SW 1271 (cell line): ENCODE data around the gene CEP55.
"Not testable (repeated sequence)": the region's sequence is repeated elsewhere in the genome, so short reads cannot be mapped to it uniquely, and the experiment has no call there.

ENCODE experiments used
- DNase-seq, 2 experiments: peaks; one replicate each; lab custom pipeline; 2025; lab: John Stamatoyannopoulos, UW

The CEP55 gene

DNA sequence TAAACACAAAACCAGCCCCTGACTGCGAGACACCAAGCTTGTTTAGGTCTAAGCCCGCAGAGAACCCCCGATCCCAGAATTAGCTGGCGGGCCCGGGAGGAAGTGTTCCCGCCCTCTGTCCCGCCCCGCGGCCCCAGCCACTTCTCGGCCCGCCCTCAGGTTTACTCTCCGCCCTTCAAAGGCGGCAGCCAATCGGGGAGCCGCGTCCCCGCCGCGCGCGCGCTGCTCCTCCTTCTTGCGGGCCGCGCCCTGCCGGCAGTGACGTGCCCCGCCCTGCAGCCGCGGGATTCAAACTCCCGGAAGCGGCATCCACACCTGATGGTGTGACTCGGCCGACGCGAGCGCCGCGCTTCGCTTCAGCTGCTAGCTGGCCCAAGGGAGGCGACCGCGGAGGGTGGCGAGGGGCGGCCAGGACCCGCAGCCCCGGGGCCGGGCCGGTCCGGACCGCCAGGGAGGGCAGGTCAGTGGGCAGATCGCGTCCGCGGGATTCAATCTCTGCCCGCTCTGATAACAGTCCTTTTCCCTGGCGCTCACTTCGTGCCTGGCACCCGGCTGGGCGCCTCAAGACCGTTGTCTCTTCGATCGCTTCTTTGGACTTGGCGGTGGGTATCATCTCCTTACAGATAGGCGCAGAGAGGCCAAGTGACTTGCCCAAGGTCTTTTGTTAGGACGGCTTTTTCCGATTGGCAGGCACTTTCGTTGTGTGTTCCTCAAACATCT, at the start of gene CEP55:
TSS of gene CEP55 (plus strand) at position 291 of the 720 bp plus-strand sequence. CDS start 3,440 bp downstream, outside the sequence.
- peak; percentile 64 to 87 for DNase-seq

DNA sequence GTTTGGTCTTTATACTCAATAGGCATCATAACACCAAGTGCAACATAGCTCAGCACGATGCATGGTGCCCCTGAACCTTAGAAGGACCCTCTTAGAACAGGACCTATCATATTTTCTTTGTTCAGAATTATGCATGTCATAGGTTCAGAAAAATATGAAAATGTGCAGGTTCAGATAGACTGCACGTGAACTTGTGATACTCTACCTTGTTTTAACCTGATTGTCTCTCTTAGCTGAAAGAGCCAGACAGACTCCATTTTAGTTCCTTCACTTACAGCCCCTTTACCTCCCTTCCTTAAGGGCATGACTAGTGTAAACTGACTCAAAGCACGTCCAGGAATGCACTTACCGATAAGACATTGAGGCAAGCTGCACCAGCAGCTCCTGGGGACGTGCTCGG, 49.4 kb upstream of the CEP55 start:
- DNase-seq, result no peak

DNA sequence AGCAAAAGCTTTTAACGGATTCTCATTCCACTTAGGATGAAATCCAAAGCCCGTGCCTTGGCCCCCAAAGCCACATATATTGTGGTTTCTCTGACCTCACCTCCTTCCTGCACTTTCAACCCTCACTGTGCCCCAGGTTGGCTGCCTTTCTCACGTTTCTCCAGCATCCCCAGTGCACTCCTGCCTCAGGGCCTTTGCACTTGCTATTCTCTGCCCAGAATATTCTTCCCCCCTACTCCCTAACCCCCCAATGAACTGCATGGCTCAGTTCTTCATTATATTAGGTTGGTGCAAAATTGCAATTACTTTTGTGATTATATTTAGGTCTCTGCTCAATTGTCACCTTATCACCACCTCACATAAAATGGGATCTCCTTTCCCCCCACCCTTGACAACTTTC, 48.4 kb upstream of the CEP55 start:
- DNase-seq, result no peak

DNA sequence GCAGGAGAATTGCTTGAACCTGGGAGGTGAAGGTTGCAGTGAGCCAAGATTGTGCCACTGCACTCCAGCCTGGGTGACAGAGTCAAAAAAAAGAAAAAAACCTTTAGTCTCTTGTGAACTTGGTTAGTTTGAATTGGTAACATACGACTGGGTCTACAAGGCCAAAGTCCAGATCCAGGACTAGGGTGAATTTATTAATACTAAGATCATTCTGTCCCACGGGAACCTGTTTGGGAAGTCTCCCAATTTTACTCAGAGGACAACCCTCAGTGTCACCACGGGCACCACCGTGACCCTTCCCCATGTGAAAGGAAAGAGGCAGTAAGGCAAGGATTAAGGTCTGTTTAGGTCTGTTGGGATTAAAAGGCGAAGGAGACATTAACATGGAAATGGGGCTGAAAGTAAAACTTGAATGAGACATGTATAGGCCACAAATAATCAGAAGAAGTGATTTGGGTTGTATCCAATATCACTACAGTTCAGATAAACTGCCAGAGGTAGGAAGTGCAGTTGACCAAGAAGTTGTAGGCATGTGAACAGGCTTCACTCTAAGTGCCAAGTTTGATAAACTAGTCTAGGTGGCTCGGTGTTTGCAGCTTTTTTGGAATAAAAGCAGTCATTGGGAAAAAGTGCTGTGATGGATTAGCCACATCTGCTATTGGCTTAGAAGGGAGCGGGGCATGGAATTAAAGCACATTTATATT, 45.0 kb upstream of the CEP55 start:
- DNase-seq, result no peak

DNA sequence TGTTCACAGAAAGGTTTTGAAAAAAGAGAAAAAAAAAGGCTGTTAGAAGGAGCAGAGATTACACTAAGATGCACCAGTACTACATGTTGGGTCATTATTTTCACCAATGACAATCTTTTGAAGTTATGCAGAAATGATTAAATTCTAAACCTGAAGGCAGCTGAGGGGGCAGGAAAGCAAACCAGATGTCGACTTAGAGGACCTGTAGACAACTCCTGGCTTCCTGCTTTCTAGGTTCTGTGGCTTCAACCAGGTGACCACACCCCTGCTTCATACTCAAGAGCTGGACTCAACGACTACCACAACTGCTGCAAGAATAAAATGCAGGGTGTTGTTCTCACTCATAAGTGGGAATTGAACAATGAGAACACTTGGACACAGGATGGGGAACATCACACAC, 44.3 kb upstream of the CEP55 start:
- no peak for DNase-seq

DNA sequence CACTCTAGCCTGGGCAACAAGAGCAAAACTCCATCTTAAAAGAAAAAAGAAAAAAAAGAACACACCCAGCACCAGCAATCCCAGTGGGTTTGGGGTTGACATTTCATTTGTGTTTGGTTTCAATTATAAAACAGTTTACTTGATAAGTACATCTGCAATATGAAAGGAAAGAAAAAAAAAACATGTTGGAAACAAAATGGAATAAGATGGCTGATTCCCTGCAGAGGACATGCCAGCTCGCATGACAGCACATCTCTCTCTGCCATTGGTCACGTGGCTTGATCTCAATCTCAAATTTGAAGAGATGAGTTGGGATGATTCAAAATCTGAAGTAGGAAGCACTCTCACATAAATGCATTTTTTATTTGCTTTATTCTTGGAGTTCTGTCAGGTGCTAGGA, 42.3 kb upstream of the CEP55 start:
- no peak for DNase-seq

DNA sequence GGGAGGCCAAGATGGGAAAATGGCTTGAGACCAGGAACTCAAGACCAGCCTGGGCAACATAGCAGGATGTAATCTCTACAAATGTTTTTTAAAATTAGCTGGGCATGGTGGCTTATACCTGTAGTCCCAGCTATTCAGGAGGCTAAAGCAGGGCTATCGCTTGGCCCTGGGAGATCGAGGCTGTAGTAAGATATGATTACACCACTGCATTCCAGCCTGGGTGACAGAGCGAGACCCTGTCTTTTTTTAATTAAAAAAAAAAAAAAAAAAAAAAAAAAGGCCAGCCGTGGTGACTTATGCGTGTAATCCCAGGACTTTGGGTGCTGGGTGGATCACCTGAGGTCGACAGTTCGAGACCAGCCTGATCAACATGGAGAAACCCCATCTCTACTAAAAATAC, 41.7 kb upstream of the CEP55 start:
- DNase-seq, result no peak

DNA sequence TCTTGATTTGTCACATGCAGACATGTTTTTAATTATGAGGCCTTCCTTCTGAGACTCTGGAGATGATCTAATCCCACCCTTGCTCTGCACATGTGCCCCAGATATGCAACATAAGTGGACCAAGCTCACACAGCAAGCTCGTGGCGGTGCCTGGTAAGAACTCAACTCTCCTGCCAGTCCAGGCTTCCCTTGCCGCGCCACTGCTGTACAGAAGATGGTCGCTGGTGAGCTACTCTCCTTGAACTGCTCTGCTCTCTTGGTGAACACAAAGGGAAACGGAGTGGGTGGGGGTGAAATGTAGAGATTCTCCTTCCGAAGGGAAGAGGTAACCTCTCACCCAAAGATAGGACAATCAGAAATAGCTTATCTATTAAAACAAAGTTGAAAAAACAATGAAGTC, 39.9 kb upstream of the CEP55 start:
- DNase-seq, result no peak

DNA sequence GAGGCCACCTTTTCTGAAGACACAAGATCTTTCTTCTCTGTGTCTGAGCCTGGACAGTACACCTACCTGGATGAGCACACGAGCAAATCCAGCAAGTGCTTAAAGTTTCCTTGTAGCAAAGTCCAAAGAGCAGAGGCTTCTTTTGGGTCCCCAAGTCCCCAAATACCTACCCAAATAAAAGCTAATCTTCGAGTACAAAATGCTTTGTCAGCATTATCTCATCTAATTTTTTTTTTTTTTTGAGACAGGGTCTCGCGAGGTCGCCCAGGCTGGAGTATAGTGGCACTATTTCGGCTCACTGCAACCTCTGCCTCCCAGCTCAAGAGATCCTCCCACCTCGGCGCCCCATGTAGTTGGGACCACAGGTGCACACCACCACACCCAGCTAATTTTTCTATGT, 38.9 kb upstream of the CEP55 start:
- no peak for DNase-seq

DNA sequence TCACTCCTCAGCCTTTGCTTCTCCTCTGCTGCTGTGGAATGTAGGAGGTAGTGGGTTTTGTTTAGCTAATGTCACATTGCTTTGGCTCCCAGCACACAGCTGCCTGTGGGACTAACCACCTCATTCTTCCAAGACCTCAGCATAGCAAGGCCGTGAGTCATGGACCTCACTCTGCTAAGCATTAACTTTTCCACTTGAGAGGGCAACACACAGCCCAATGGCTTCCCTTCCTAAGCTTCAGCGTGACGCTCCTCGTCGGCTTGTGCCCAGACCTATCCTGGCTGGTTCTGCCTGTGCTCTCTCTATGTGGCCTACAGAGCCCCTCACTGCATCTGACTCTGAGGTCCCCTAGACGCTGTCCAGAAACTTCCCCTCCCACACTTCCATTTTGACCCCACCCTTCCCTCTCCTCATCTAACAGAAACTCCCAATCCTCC, 37.6 kb upstream of the CEP55 start:
- DNase-seq, result peak; percentile 87 to 93

DNA sequence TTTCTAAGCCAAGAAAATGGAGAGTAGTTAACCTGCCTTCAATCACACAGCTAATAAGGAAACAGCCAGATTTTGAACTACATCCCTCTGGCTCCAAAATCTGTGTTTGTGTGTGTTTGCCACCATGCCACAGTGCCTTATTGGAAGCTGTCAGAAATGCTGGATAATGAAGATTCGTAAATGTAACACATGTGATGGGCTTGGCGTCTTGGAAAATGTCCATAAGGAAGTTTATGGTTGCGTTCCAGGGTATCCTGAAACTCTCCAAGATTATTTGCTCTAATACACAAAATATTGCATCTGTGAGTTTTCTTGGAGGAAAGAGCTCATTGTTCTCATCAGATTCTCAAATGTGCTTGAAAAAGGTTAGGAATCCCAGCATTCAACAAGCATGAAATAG, 36.9 kb upstream of the CEP55 start:
- DNase-seq, result no peak

DNA sequence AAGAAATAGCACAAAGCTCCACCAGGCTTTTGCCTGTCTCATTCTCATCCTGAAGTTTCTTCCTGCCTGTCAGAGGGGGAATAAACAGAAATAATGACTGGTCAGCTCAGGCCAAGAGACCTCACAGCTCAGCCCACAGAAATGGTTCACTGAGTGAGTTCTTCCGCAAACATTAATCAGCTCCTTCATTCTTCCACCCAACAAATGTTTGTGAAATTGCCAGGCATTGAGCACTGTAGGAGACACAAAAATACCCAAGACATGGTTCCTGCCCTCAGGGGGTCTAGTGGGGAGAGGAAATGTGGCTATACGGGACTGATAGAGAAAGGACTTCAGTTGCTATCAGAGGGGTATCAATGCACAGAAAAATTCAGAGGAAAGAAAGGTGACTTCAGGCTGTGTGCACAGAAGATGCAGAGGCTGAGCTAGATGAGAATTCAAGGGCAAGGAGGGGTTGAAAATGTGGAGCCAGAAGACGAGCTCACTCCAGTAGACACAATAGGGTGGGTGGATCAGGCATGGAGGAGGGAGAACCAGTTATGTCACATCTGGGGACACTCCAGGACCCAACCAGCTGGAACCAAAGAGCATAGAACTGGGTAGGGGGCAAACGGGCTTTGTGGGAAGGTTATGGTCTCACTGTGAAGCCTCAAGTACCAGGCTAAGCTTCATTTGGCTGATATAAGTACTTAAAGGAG, 35.2 kb upstream of the CEP55 start:
- DNase-seq, result no peak

DNA sequence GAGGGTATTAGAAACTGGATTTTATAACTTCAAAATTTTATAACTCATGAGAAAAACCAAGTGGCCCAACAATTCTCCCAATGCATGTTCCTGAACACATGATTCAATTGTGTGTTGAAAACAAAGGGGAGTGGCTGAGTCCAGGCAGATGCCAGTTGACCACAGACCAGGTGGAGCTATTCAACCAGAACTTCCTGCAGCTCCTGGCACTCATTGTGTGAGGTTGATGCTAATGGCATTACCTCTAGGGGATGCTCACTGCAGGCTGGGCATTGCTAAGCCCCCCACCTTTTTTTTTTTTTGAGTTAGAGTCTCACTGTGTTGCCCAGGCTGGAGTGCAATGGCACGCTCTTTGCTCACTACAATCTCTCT, 34.6 kb upstream of the CEP55 start:
- DNase-seq, result peak; percentile 27 to 62

DNA sequence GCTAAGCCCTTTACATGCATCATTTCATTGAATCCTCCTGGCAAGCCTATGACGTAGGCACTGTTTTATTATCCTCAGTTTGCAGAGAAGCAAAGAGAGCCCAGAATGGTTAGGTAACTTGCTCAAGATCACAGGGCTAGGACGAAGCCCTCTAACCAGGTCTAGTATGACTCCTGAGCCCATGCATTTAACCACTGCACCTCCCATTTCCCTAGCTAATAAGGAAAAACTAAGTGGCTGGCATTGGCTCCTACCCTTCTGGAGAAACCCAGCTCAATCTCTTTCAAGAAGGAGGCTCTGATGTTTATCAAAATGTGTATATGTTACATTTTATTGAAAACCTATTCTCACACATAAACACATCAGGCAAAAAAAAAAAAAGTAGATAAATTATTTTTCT, 34.0 kb upstream of the CEP55 start:
- DNase-seq, result no peak

DNA sequence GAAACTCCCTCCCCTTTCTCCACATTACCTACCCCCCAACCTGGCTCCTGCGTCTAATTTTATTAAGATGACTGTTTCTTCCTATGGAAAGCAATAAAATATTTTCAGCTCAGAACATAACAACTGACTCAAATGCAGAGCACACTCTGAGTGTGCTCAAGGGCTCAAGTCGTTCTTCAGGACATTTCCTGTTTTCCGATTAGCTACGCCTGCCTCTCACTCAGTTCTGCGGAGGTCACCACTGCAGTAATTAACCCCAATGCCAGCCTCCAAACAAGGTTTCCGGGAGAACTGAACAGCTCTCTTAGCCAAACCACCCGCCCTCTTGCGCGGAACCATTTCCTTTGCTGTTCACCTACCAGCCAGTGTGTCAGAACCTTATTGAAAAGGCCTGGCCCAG, 33.5 kb upstream of the CEP55 start:
- DNase-seq, result peak; percentile 32 to 73

DNA sequence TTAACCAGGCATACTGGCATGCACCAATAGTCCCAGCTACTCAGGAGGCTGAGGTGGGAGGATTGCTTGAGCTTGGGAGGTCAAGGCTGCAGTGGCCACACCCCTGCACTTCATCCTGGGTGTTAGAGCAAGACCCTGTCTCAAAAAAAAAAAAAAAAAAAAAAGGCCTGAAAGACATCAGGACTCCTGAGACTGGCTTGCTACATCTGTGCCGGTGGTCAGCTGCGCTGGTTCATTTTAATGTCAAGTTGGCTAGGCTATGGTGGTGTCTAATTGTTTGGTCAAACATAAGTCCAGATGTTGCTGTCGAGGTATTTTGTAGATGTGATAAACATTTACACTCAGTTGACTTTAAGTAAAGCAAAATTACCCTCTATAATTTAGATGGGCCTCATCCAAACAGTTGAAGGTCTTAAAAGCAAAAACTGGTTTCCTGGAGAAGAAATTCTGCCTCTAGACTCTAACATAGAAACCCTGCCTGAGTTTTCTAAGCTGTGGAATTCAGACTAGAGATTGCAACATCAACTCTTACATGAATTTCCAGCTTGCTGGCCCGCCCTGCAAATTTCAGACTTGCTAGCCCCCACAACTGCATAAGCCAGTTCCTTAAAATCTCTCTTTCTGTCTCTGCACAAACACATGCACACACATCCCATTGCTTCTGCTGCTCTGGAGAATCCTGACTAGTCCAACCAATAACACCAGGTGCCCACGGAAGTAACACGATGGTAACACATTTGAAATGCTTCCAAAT, 32.5 kb upstream of the CEP55 start:
- DNase-seq, result no peak

DNA sequence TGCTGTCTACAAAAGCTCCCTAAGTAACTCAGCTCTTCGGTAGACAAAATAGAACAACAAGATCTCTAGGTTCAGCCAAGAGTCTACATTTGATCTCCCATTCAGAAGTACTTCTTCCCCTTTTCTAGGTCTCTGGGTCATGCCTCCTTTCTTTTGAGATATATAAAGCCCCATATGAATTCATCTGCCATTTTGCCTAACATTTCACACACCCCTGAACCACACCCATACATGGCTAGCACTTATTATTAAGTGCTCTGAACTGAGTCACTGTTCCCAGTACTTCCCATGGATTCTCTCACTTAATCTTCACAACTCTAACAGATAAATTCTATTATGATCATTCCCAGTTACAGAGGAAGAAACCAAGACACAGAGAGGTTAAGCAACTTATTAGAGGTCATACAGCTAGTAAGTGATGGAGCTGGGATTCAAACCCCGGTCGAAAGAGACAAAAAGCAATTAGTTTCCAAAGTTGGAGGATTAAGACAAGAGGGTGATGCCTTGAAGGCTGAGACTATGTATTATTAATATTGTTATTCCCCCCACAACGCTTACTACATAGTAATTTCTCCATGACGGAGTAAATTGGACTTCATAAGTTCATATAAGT, 31.5 kb upstream of the CEP55 start:
- no peak for DNase-seq

DNA sequence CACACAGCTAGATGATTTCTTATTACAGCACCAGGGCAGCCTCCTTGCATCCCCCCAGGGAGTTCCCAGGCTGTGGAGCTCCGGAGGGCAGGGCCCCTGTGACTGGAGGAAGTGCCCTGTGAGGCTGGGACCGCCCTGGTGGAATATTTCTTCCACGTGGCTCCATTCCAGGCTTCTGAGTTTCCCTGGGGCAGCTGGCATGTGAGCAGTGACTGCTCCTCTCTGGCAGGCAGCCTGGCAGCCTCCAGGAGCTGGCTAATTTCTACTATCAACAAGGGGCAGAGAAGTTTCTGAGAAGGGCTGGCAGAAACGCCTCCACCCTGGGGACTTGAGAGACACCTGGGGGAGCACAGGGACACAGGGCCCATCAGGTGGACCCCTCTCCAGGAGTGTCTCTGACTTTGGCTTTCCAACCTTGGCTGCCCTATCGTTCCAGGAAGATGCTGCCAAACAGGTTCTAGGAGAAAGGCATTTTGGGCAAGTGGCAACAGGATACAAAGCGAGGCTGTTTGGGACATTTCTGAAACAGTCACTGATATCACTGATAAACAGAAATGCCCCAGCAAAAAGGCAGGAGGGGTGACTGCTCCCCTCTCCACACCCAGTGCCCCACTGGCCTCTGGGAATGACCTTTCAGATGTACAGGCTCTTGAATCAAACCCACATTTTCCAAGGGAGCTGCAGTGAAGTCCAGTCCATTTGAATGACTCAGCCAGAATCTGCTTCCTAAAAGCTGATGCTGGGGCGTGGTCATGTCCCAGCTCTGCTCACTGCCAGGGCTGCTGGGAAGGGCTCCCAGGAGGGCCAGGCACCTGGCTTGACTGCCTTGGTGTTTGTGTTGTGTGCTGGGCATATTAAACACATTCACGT, 30.4 kb upstream of the CEP55 start:
- DNase-seq, result peak; percentile 89 to 95

DNA sequence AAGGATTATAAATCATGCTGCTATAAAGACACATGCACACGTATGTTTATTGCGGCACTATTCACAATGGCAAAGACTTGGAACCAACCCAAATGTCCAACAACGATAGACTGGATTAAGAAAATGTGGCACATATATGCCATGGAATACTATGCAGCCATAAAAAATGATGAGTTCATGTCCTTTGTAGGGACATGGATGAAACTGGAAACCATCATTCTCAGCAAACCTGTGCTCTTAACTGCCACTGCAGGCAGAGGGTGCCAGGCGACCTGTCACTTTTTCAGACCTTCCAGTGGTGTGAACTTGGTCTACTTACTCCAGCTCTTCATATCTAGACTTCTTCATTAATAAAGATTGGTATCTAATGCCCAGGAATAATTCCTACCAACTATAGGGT, 28.8 kb upstream of the CEP55 start:
- not testable (repeated sequence) for DNase-seq

DNA sequence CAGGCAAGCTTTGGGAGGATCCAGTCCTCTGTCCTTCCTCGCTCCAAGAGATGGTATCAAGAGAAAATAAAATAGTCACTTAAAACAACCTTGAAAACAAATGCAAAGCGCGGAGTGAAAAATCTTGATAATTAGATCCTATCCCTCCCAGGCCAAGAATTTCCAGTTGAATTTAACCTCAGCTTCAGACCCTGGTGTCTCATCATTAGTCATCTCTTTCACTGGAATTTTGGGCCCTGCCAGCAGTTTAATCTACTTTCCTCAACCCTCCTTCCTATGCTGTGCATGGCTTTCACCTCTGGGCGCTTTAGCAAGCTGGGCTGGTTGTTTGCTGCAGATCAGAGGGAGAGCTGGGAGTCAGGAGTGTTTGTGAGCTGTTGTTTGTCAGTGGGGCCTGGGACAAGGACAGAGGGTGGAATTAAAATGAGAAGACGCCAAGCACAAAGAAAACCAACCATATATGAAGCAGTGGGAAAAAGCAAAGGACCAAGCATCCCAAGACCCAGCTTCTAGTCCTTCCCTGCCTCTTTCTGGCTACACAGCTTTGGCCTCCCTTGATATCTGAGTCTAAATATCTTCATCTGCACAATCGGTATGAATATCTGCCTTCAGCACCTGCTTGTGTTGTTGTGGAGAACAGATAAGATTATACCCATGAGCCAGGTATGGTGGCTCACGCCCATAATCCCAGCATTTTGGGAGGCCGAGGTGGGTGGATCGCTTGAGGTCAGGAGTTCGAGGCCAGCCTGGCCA, 27.8 kb upstream of the CEP55 start:
- DNase-seq, result peak; percentile 67 to 94
